Heart left ventricle (tissue), 16 donors: ENCODE measurements around the gene KIF26B. TPM values are rescaled to one million over a fixed set of nuclear protein-coding genes. Genes with fewer than 3 reads are reported as not detected.

Experiments used
- ATAC-seq, 4 donors: fragments of 200-7000 bp; cut with Tn5 transposase; one replicate each; pipeline ENCODE4 v1.9.1; 2020 to 2022; ENCODE audit warnings: moderate library complexity in 4 of 4, mild to moderate bottlenecking in 3 of 4, moderate number of reproducible peaks in 1 of 4
- DNase-seq, 5 donors: peaks; one replicate each; pipeline ENCODE4 v3.0.0-alpha.2; 2020
- H3K27ac ChIP-seq, 12 donors: fragments of 200-600 bp; sonication (generic) in 4 of 12; one replicate each; pipeline versions ENCODE4 v1.5.0 to v1.8.0; 2016 to 2022; ENCODE audit warnings: mild to moderate bottlenecking in 2 of 12
- H3K27me3 ChIP-seq, 9 donors: fragments of 200-600 bp; sonication (generic) in 2 of 9; one replicate each; pipeline versions ENCODE4 v1.5.1 to v1.8.0; 2016 to 2022; ENCODE audit warnings: mild to moderate bottlenecking in 3 of 9
- H3K36me3 ChIP-seq, 9 donors: fragments of 200-600 bp; sonication (generic) in 2 of 9; one replicate each; pipeline versions ENCODE4 v1.5.0 to v1.8.0; 2018 to 2022; ENCODE audit warnings: mild to moderate bottlenecking in 2 of 9
- H3K4me1 ChIP-seq, 12 donors: fragments of 200-600 bp; sonication (generic) in 4 of 12; one replicate each; pipeline versions ENCODE4 v1.5.0 to v1.8.0; 2016 to 2022; ENCODE audit warnings: mild to moderate bottlenecking in 3 of 12
- H3K4me3 ChIP-seq, 12 donors: fragments of 200-600 bp; sonication (generic) in 4 of 12; one replicate each; pipeline versions ENCODE4 v1.5.0 to v1.8.0; 2017 to 2022; ENCODE audit warnings: mild to moderate bottlenecking in 9 of 12, moderate library complexity in 4 of 12
- H3K9me3 ChIP-seq, 12 donors: fragments of 200-600 bp; sonication (generic) in 4 of 12; one replicate each; pipeline versions ENCODE4 v1.5.0 to v1.8.0; 2016 to 2022; ENCODE audit warnings: mild to moderate bottlenecking in 1 of 12
- CTCF ChIP-seq, 12 donors: fragments of 200-600 bp; sonication (generic) in 4 of 12; IDR thresholded peaks; one replicate each; pipeline versions ENCODE4 v1.5.0 to v1.8.0; 2018 to 2022; ENCODE audit warnings: antibody characterized with exemption in 12 of 12, mild to moderate bottlenecking in 5 of 12
- POLR2A ChIP-seq, 2 donors: fragments of 450-650 bp; IDR thresholded peaks; one replicate each; pipeline ENCODE4 v1.6.1; 2017; ENCODE audit warnings: antibody characterized with exemption in 2 of 2, mild to moderate bottlenecking in 2 of 2, moderate library complexity in 2 of 2
- WGBS, 4 donors: extraction: QIAGEN DNeasy Blood & Tissue Kit in 2 of 4; methylation state at CpG; one replicate each; pipeline versions ENCODE4 v1.1.5 to v1.1.7; 2013 to 2018; 5-methylcytosine and 5-hydroxymethylcytosine counted together
- intact Hi-C, 10 donors: fragments of 100-400 bp; cut with DNase I; formaldehyde crosslinking; loops; one replicate each; pipeline versions ENCODE4 v1.11.1 to v1.14.2; 2022
- polyA plus RNA-seq, 2 donors: library from polyadenylated mRNA; stranded (reverse); fragments of 200-250 nt; gene quantifications; one replicate each; pipeline ENCODE4 v1.2.3, GENCODE V29; 2013
- total RNA-seq, 9 donors: library from RNA; depleted of rRNA in 2 of 9; stranded (reverse); fragments of >200 nt in 2 of 9; fragmentation: NEBNext Ultra II Directional in 3 of 9; extraction: Animal tissue kit (Norgen Biotek cat#: 25700) in 3 of 9; gene quantifications; one replicate each; pipeline versions ENCODE4 v1.1.0 to v1.2.4, GENCODE V29; 2016 to 2023
- donor health status: ischemic (EF 13 %, LVEDD 7.1; RV severe dilation, severe dysfunction).
- donor health status: healthy with polysubstance abuse.
- donor health status: DM: no; HTN: yes; CAD: no.
- donor health status: DM: no; HTN: no; CAD: no.
- donor health status: ischemic (EF 25% LVEDD 6.9; RV normal size, moderate dysfunction).
- donor health status: ischemic (EF 25% LVEDD 5.7; RV mildly dilated, moderate dysfunction).
- donor health status: healthy.
- donor health status: DM: yes; HTN: yes; CAD: no.
- donor health status: ischemic (EF 35%, LVEDD 5.7; RV mildly dilated, moderate dysfunction).
- donor health status: nonischemic (EF 11% LVEDD 7.7; RV severe dilation, severe dysfunction).
- donor health status: DM: yes; HTN: yes; CAD: no.
- donor health status: PGD.
- donor health status: ischemic (EF 29% LVEDD 5.4; RV normal size, mild dysfunction).
- donor health status: nonischemic (EF 23%, LVEDD 6.1; RV moderate dilation, normal function).

The KIF26B gene
- total and polyA plus RNA-seq, 11 donors, result 1.2 to 7.0 (median 2.3) TPM

DNA sequence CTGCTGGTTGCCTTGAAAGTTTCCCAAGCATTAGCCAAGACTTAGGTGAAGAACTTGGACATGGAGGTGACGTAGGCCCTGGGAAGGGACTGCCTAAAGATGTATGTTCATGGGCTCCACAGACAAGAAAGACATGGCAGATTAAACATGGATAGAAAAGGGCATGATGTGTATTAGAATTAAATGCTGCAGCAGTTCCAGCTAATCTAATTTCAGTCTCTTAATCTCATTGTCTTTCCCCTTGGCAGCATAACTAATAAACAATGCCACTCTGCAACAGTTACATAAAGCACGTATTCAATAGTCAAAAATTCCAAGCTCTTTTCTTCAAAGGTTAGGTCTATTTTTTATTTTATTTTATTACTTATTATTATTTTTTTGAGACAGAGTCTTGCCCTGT lies 251.6 kb downstream of the KIF26B start:
- 92 to 98% (median 96%) methylated on average over 2 of the region's 2 CpGs for WGBS, 4 donors
- H3K27ac ChIP-seq, result no peak overlapping the region
- no peak overlapping the region for H3K4me3 ChIP-seq
- H3K9me3 ChIP-seq, result no peaks in the 10 kb centered on the region
- TF ChIP-seq CTCF (IDR thresholded peaks at IDR 0.05) (no peak), POLR2A (IDR thresholded peaks at IDR 0.05) (no peak)
- no peak for DNase-seq
- intact Hi-C loops, result loop anchor here in 1 of 10 donors (10.0 kb wide), 1 partner anchor 348 kb away; no protein-coding TSS in a partner anchor
- no peaks in the 10 kb centered on the region for H3K36me3 ChIP-seq
- ATAC-seq, result no peak
- H3K27me3 ChIP-seq, result no peaks in the 10 kb centered on the region
- H3K4me1 ChIP-seq, result no peaks in the 10 kb centered on the region

DNA sequence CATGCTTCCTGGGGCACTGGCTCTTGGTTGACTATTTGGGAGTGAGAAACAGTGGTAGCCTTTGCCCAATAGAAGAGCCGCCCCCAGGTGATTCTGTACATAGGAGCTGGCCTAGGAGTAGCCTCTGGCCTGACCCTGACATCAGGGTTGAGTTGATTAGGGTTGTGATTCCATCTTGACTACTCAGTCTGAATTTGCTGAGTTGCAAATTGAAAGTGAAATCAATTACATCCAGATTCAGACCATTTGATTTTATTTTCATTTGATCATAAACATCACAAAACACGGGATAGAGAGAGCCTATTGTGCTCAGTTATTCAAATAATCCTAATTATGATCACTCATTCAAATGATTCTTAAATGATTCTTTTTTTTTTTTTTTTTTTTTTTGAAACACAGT lies 253.2 kb downstream of the KIF26B start:
- 91 to 98% (median 95%) methylated on average over 2 of the region's 2 CpGs for WGBS, 4 donors

DNA sequence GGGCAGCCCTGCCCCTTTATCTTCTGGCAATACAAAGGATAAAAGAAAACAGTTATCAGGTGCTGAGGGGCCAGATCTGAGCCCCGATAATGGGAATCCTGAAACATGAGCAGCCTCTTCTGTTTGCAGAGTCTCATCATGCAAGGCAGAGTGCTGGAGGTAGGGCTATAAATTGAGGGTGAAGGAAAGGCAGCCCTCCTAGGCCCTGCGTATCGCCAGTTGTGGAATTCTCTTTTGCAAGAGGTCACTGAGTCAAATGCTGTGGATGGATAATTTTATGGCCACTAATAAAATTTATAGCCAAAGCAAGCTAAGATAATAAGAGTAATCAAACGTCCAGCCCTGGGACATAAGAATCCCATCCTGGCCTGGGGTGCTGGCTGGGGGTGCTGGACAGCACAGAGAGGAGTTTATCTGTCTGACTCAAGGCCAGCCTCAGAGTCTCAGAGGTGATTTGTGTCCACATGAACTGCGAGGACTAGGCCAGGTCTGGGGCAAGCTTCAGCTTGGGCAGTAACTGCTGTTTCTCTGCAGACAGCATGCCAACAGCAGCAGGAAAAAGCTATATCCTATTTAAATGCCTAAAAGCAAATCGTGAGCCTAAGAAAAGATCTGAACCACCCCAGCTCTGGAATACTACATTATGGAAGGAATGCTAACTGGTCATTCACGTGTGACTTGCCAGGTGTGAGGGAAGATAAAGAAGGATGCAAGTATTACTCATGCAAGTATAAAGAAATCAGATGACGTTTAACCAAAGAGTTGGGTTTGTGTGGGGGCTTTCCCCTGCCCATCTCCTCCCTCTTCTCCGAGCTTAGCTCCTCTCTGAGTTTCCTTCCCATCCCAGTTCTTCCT lies 254.8 kb downstream of the KIF26B start:
- intact Hi-C loops, result loop anchor here in 2 of 10 donors (10.0 kb wide), 2 partner anchors 65 to 345 kb away; no protein-coding TSS in a partner anchor
- no peak for DNase-seq
- Histone ChIP-seq H3K27ac (no peak overlapping the region), H3K4me3 (no peak overlapping the region), H3K27me3 (no peaks in the 10 kb centered on the region), H3K36me3 (no peaks in the 10 kb centered on the region), H3K9me3 (no peaks in the 10 kb centered on the region), H3K4me1 (no peaks in the 10 kb centered on the region)
- TF ChIP-seq POLR2A (IDR thresholded peaks at IDR 0.05), result no peak
- TF ChIP-seq CTCF (IDR thresholded peaks at IDR 0.05), result no peak
- ATAC-seq, result no peak
- WGBS, 4 donors, result 81 to 85% (median 82%) methylated on average over 9 of the region's 9 CpGs

More for the DNA sequence above, 253.2 kb downstream of the KIF26B start:
- intact Hi-C loops, result loop anchor here in 1 of 10 donors (10.0 kb wide), 1 partner anchor 347 kb away; no protein-coding TSS in a partner anchor
- Histone ChIP-seq H3K27ac (no peak overlapping the region), H3K4me3 (no peak overlapping the region), H3K36me3 (no peaks in the 10 kb centered on the region), H3K27me3 (no peaks in the 10 kb centered on the region), H3K4me1 (no peaks in the 10 kb centered on the region), H3K9me3 (no peaks in the 10 kb centered on the region)
- no peak for ATAC-seq
- DNase-seq, result no peak
- TF ChIP-seq POLR2A (IDR thresholded peaks at IDR 0.05), result no peak
- no peak for TF ChIP-seq CTCF (IDR thresholded peaks at IDR 0.05)

- TF ChIP-seq POLR2A (IDR thresholded peaks at IDR 0.05) (no peak), CTCF (IDR thresholded peaks at IDR 0.05) (no peak)
- ATAC-seq (no peak), DNase-seq (no peak)
- Histone ChIP-seq H3K36me3 (no peaks in the 10 kb centered on the region), H3K4me1 (no peaks in the 10 kb centered on the region), H3K27me3 (no peaks in the 10 kb centered on the region), H3K9me3 (no peaks in the 10 kb centered on the region), H3K27ac (no peak overlapping the region), H3K4me3 (no peak overlapping the region)
- intact Hi-C loops, result loop anchor here in 1 of 10 donors (10.0 kb wide), 1 partner anchor 63 kb away; no protein-coding TSS in a partner anchor
- WGBS, 4 donors, result 83 to 89% (median 86%) methylated on average over 13 to 14 of the region's 14 CpGs
These were observed 256.7 kb downstream of the KIF26B start for GRCh38 chr1:245411245-245412036.
